Caco-2 (cell line): ENCODE results near the gene DMC1. TPM values are rescaled to one million over a fixed set of nuclear protein-coding genes. Genes with fewer than 3 reads are reported as not detected.

Experiments
- BruUV-seq: library from RNA; stranded (reverse); fragments of 400-500 nt; replicated peaks from 2 replicates; lab custom pipeline; 2021; lab: Mats Ljungman, UMichigan
- CTCF ChIA-PET: fragments of 300-600 bp; sonication (Branson Sonifier 250); formaldehyde crosslinking; loops from one replicate; lab custom pipeline; 2022; ENCODE audit warnings: antibody characterized with exemption; lab: Charles Lee
- POLR2A ChIA-PET: fragments of 300-600 bp; sonication (Branson Sonifier 250); formaldehyde crosslinking; loops from one replicate; lab custom pipeline; 2022; ENCODE audit warnings: antibody characterized with exemption; lab: Charles Lee
- DNase-seq, 2 experiments: peaks; one replicate each; pipeline versions ENCODE4 v3.0.0 to v3.0.0-alpha.2; 2020 to 2022
- H3K27me3 ChIP-seq: replicated peaks from 2 replicates; pipeline ENCODE4 v1.6.0; 2011; ENCODE audit warnings: low read length; ENCODE audit not compliant: control insufficient read depth, insufficient read depth
- H3K36me3 ChIP-seq: 2 replicates; pipeline ENCODE4 v1.5.1; 2011; ENCODE audit warnings: low read length; ENCODE audit not compliant: control insufficient read depth, insufficient read depth
- H3K4me1 ChIP-seq: fragments of 250-450 bp; sonication (Bioruptor Pico); 2 replicates; pipeline ENCODE4 v1.5.1; 2020; ENCODE audit warnings: mild to moderate bottlenecking
- H3K4me3 ChIP-seq: 2 replicates; pipeline ENCODE4 v1.5.1; 2011; ENCODE audit warnings: low read depth, mild to moderate bottlenecking, control low read depth, low read length
- H3K9me3 ChIP-seq: fragments of 250-450 bp; sonication (Bioruptor Pico); 2 replicates; pipeline ENCODE4 v1.5.1; 2020; ENCODE audit warnings: mild to moderate bottlenecking, moderate library complexity
- H3K27ac Mint-ChIP-seq: one replicate; pipeline ENCODE4 v1.8.0; 2022; ENCODE audit warnings: mixed read lengths; ENCODE audit not compliant: unreplicated experiment
- H3K27me3 Mint-ChIP-seq: one replicate; pipeline ENCODE4 v1.8.0; 2022; ENCODE audit warnings: mixed read lengths; ENCODE audit not compliant: insufficient read depth, unreplicated experiment
- H3K36me3 Mint-ChIP-seq: one replicate; pipeline ENCODE4 v1.8.0; 2022; ENCODE audit warnings: mild to moderate bottlenecking, mixed read lengths; ENCODE audit not compliant: insufficient read depth, unreplicated experiment
- H3K4me1 Mint-ChIP-seq: one replicate; pipeline ENCODE4 v1.8.0; 2022; ENCODE audit warnings: low read depth, mixed read lengths; ENCODE audit not compliant: unreplicated experiment
- H3K4me3 Mint-ChIP-seq: one replicate; pipeline ENCODE4 v1.8.0; 2022; ENCODE audit warnings: mild to moderate bottlenecking, moderate library complexity, mixed read lengths; ENCODE audit not compliant: unreplicated experiment
- H3K9me3 Mint-ChIP-seq: one replicate; pipeline ENCODE4 v1.8.0; 2022; ENCODE audit warnings: mixed read lengths; ENCODE audit not compliant: unreplicated experiment
- intact Hi-C: fragments of 100-400 bp; cut with micrococcal nuclease; formaldehyde crosslinking; loops from one replicate; pipeline ENCODE4 v1.10.0; 2022; ENCODE audit not compliant: unreplicated experiment
- total RNA-seq: library from RNA; stranded (reverse); gene quantifications from 2 replicates; pipeline ENCODE4 v1.2.3, GENCODE V29; 2022
- TF ChIP-seq, protein P1 (sequence below), 2 experiments: fragments of 200-600 bp in 1 of 2; IDR thresholded peaks; 1 replicate in 1 of 2; 2 replicates in 1 of 2; pipeline versions ENCODE4 v1.5.1 to v1.8.0; 2011 to 2022; ENCODE audit warnings: antibody characterized with exemption in 1 of 2, control low read depth in 1 of 2, inconsistent platforms in 1 of 2, low read depth in 1 of 2, low read length in 1 of 2, mild to moderate bottlenecking in 1 of 2, moderate library complexity in 1 of 2; ENCODE audit not compliant: insufficient read depth in 1 of 2, severe bottlenecking in 1 of 2, unreplicated experiment in 1 of 2

The DMC1 gene
- total RNA-seq, 1 experiment from 2014 or later: 1.1 TPM

DNA sequence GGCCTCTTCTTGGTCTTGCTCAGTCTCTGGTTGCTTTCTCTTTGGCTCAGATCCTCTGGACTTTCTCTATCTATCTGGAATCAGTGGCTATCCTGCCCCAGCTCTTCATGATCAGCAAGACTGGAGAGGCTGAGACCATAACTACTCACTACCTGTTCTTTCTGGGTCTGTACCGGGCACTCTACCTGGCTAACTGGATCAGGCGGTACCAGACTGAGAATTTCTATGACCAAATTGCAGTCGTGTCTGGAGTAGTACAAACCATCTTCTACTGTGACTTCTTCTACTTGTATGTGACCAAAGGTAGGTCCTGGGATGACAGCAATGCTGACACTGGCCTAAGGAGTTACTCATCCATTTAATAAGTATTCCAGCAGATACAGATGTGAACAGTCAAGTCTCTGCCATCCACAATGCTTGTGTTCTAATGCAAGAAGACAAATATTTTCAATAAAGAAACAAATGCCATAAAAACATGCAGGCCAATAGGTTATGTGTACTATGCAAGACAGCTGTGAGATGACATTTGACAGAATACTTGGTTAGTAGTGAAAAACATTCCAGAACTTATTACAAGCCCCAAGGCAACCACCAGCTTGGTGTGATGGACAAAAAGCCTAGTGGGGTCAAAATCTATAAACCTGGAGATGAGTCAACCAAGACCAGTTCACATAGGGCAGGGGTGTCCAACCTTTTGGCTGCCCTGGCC is 88.7 kb downstream of the DMC1 start:
- Histone ChIP-seq H3K36me3 (peaks cover 6% of the 10 kb centered on the region; the same call in 1 of the 2 replicates), H3K9me3 (no peaks in the 10 kb centered on the region), H3K27me3 (no peaks in the 10 kb centered on the region), H3K4me1 (peaks cover 11% of the 10 kb centered on the region), H3K4me3 (no peak overlapping the region)
- Mint-ChIP-seq H3K9me3 (no peaks in the 10 kb centered on the region), H3K36me3 (peaks cover 76% of the 10 kb centered on the region), H3K4me1 (peaks cover 8% of the 10 kb centered on the region), H3K27me3 (no peaks in the 10 kb centered on the region), H3K4me3 (no peak overlapping the region), H3K27ac (peak overlapping the region; percentile 15)
- no TSS peak for BruUV-seq
- intact Hi-C loops: loop anchor here (5.0 kb wide), 1 partner anchor 91 kb away; the partner anchor contains the start of gene DMC1
- ChIA-PET POLR2A (no interaction called here), CTCF (no interaction called here)
- TF ChIP-seq, protein P1, sequence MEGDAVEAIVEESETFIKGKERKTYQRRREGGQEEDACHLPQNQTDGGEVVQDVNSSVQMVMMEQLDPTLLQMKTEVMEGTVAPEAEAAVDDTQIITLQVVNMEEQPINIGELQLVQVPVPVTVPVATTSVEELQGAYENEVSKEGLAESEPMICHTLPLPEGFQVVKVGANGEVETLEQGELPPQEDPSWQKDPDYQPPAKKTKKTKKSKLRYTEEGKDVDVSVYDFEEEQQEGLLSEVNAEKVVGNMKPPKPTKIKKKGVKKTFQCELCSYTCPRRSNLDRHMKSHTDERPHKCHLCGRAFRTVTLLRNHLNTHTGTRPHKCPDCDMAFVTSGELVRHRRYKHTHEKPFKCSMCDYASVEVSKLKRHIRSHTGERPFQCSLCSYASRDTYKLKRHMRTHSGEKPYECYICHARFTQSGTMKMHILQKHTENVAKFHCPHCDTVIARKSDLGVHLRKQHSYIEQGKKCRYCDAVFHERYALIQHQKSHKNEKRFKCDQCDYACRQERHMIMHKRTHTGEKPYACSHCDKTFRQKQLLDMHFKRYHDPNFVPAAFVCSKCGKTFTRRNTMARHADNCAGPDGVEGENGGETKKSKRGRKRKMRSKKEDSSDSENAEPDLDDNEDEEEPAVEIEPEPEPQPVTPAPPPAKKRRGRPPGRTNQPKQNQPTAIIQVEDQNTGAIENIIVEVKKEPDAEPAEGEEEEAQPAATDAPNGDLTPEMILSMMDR (IDR thresholded peaks at IDR 0.05; ENCODE audit: insufficient read depth in 1 of 2, low read depth in 1 of 2, low read length in 1 of 2, severe bottlenecking in 1 of 2, unreplicated experiment in 1 of 2): no peak
- no peak for DNase-seq

DNA sequence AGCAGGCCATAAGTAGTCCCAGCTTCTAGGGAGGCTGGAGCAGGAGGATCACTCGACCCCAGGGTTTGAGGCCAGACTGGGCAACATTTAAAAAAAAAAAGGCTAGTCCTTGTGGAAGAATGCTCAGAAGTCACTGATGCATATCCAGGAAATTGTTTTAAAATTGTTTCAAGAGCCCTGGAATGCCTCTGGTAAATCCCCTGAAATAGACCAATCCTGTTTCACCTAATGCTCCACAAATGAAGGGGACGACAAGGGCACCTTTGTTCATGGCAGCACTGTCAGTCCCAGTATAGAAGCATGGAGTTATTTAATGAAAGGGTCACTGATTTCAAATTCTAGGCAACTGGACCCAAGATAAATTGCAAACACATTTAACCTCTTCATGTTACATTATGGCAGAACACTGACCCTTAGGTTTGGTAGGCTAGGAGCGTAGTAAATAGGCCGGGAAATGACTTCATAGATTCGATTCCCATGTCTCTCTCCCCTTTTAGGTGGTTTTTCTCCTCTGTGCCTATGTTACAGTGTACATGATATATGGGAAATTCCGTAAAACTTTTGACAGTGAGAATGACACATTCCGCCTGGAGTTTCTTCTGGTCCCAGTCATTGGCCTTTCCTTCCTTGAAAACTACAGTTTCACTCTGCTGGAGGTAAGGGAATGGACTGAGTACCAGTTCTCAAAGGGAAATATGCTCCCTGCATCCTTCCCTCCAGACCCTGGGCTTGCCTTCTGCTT is 90.7 kb downstream of the DMC1 start:
- H3K4me3 ChIP-seq: no peak overlapping the region
- Mint-ChIP-seq H3K4me1 (peaks cover 8% of the 10 kb centered on the region), H3K36me3 (peaks cover 59% of the 10 kb centered on the region), H3K9me3 (no peaks in the 10 kb centered on the region), H3K27ac (no peak overlapping the region), H3K4me3 (no peak overlapping the region), H3K27me3 (no peaks in the 10 kb centered on the region)
- BruUV-seq: no TSS peak
- peaks cover 11% of the 10 kb centered on the region for H3K4me1 ChIP-seq
- no peak for DNase-seq
- peaks cover 2% of the 10 kb centered on the region; the same call in 1 of the 2 replicates for H3K36me3 ChIP-seq
- ChIA-PET CTCF (no interaction called here), POLR2A (no interaction called here)
- intact Hi-C loops: no loop called here
- no peaks in the 10 kb centered on the region for H3K27me3 ChIP-seq
- TF ChIP-seq, protein P1 (IDR thresholded peaks at IDR 0.05; ENCODE audit: insufficient read depth in 1 of 2, low read depth in 1 of 2, low read length in 1 of 2, severe bottlenecking in 1 of 2, unreplicated experiment in 1 of 2): no peak
- H3K9me3 ChIP-seq: no peaks in the 10 kb centered on the region

DNA sequence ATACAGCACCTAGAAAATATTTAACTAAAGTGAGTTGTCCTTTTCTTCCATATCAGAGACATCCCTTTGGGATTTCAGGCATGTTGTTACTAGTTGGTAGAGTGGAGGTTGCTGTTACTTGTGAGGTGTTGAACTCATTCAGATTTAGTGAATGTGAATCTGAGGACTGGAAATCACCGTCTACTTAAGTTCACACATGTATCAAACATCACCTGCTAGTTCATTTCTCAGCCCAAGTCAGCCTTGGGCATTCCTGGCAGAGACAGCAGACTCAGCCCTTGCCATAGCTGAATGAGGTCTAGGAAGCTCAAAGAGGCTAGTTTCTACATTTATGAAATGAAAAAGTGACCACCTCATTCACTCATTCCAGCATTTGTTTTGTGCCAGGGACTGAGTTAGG is 92.4 kb downstream of the DMC1 start:
- Mint-ChIP-seq H3K36me3 (peaks cover 42% of the 10 kb centered on the region), H3K27ac (peak overlapping the region; percentile 88), H3K27me3 (no peaks in the 10 kb centered on the region), H3K4me3 (no peak overlapping the region), H3K4me1 (peaks cover 8% of the 10 kb centered on the region), H3K9me3 (no peaks in the 10 kb centered on the region)
- H3K36me3 ChIP-seq: peaks cover 2% of the 10 kb centered on the region; the same call in 1 of the 2 replicates
- intact Hi-C loops: no loop called here
- no peaks in the 10 kb centered on the region for H3K9me3 ChIP-seq
- CTCF ChIA-PET: no interaction called here
- H3K4me3 ChIP-seq: no peak overlapping the region
- H3K4me1 ChIP-seq: peaks cover 11% of the 10 kb centered on the region
- no peak for DNase-seq
- POLR2A ChIA-PET: interaction anchor here (0.6 to 1.1 kb wide), 2 partner anchors 18 to 421 kb away, joined by 3 to 6 read pairs; no protein-coding TSS in a partner anchor
- TF ChIP-seq, protein P1 (IDR thresholded peaks at IDR 0.05; ENCODE audit: insufficient read depth in 1 of 2, low read depth in 1 of 2, low read length in 1 of 2, severe bottlenecking in 1 of 2, unreplicated experiment in 1 of 2): no peak
- BruUV-seq: no TSS peak
- H3K27me3 ChIP-seq: no peaks in the 10 kb centered on the region
